ENCODE measurements around the gene ABCA13.

The ABCA13 gene

DNA sequence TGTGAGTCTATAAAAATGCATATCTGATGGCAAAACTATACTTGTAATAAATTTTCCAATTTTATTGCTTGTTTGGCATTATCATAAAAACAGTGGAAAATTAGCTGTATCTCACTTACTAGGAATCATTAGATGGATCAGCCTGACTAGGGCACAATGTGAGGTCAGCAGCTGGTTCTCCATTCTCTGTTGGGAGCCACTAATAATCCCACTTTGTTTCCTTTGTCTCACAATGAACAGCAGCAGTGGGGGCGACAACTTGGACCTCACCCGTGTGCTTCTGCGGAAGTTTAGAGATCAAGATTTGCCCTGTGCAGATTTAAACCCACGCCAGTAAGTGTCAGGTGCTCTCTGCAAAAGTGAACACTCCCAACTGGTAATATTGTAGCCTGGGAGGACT, 295.5 kb downstream of the ABCA13 start:
- TF ChIP-seq CTCF (IDR thresholded peaks at IDR 0.05) = no peak

GRCh38 chr7:48471196-48471595, 299.9 kb downstream of the ABCA13 start:
- no peaks in the 10 kb centered on the region for H3K9me3 ChIP-seq (ENCODE audit: control insufficient read depth, low read length)
- no peaks in the 10 kb centered on the region for H3K27me3 ChIP-seq (ENCODE audit: control insufficient read depth, insufficient read depth, low read length)
- H3K27ac ChIP-seq = no peak overlapping the region
- H3K36me3 ChIP-seq (ENCODE audit: control insufficient read depth, insufficient read depth, low read length) = no peaks in the 10 kb centered on the region
- H3K4me3 ChIP-seq (ENCODE audit: low read depth, low read length) = no peak overlapping the region
- H3K9ac ChIP-seq = no peak overlapping the region
- H2AFZ ChIP-seq = peak overlapping the region; percentile 12
- TF ChIP-seq CTCF (IDR thresholded peaks at IDR 0.05) = no peak
- no peaks in the 10 kb centered on the region for H3K4me1 ChIP-seq
- no peaks in the 10 kb centered on the region for H3K79me2 ChIP-seq
- H3K4me2 ChIP-seq (ENCODE audit: low read length) = peak overlapping the region; percentile 59

More for the DNA sequence above, 295.5 kb downstream of the ABCA13 start:
- H3K4me2 ChIP-seq (ENCODE audit: low read length) = no peak overlapping the region
- H3K27me3 ChIP-seq (ENCODE audit: control insufficient read depth, insufficient read depth, low read length) = no peaks in the 10 kb centered on the region
- no peak overlapping the region for H3K4me3 ChIP-seq (ENCODE audit: low read depth, low read length)
- no peak overlapping the region for H2AFZ ChIP-seq
- no peaks in the 10 kb centered on the region for H3K79me2 ChIP-seq
- H3K4me1 ChIP-seq = no peaks in the 10 kb centered on the region
- H3K9me3 ChIP-seq (ENCODE audit: control insufficient read depth, low read length) = no peaks in the 10 kb centered on the region
- no peaks in the 10 kb centered on the region for H3K36me3 ChIP-seq (ENCODE audit: control insufficient read depth, insufficient read depth, low read length)
- H3K9ac ChIP-seq = no peak overlapping the region
- H3K27ac ChIP-seq = no peak overlapping the region

- no peaks in the 10 kb centered on the region for H3K79me2 ChIP-seq
- no peak overlapping the region for H3K9ac ChIP-seq
- no peak overlapping the region for H3K27ac ChIP-seq
- H3K36me3 ChIP-seq (ENCODE audit: control insufficient read depth, insufficient read depth, low read length) = no peaks in the 10 kb centered on the region
- H3K4me3 ChIP-seq (ENCODE audit: low read depth, low read length) = no peak overlapping the region
- H3K9me3 ChIP-seq (ENCODE audit: control insufficient read depth, low read length) = no peaks in the 10 kb centered on the region
- no peaks in the 10 kb centered on the region for H3K4me1 ChIP-seq
- TF ChIP-seq CTCF (IDR thresholded peaks at IDR 0.05) = no peak
- H2AFZ ChIP-seq = no peak overlapping the region
- no peak overlapping the region for H3K4me2 ChIP-seq (ENCODE audit: low read length)
- H3K27me3 ChIP-seq (ENCODE audit: control insufficient read depth, insufficient read depth, low read length) = no peaks in the 10 kb centered on the region
These were observed 301.4 kb downstream of the ABCA13 start for GRCh38 chr7:48472640-48473039.

- H3K79me2 ChIP-seq = no peaks in the 10 kb centered on the region
- no peaks in the 10 kb centered on the region for H3K36me3 ChIP-seq (ENCODE audit: control insufficient read depth, insufficient read depth, low read length)
- no peak for TF ChIP-seq CTCF (IDR thresholded peaks at IDR 0.05)
- H3K9ac ChIP-seq = no peak overlapping the region
- H3K4me2 ChIP-seq (ENCODE audit: low read length) = no peak overlapping the region
- no peak overlapping the region for H3K4me3 ChIP-seq (ENCODE audit: low read depth, low read length)
- no peaks in the 10 kb centered on the region for H3K9me3 ChIP-seq (ENCODE audit: control insufficient read depth, low read length)
- no peaks in the 10 kb centered on the region for H3K27me3 ChIP-seq (ENCODE audit: control insufficient read depth, insufficient read depth, low read length)
- H2AFZ ChIP-seq = no peak overlapping the region
- H3K4me1 ChIP-seq = no peaks in the 10 kb centered on the region
- no peak overlapping the region for H3K27ac ChIP-seq
These were observed 302.1 kb downstream of the ABCA13 start for GRCh38 chr7:48473205-48473865.

GRCh38 chr7:48481235-48481634, 310.0 kb downstream of the ABCA13 start:
- H3K36me3 ChIP-seq (ENCODE audit: control insufficient read depth, insufficient read depth, low read length) = no peaks in the 10 kb centered on the region
- H3K79me2 ChIP-seq = no peaks in the 10 kb centered on the region
- H3K4me1 ChIP-seq = no peaks in the 10 kb centered on the region
- H3K4me2 ChIP-seq (ENCODE audit: low read length) = no peak overlapping the region
- no peak for TF ChIP-seq CTCF (IDR thresholded peaks at IDR 0.05)
- H3K4me3 ChIP-seq (ENCODE audit: low read depth, low read length) = no peak overlapping the region
- no peaks in the 10 kb centered on the region for H3K27me3 ChIP-seq (ENCODE audit: control insufficient read depth, insufficient read depth, low read length)
- no peak overlapping the region for H3K9ac ChIP-seq
- H3K27ac ChIP-seq = no peak overlapping the region
- no peaks in the 10 kb centered on the region for H3K9me3 ChIP-seq (ENCODE audit: control insufficient read depth, low read length)
- H2AFZ ChIP-seq = no peak overlapping the region

Measured in parathyroid adenoma (tissue), 2 donors.